BJ (cell line): ENCODE data around the gene BCAN. TPM values are rescaled to one million over a fixed set of nuclear protein-coding genes. Genes with fewer than 3 reads are reported as not detected.
A peak's percentile ranks its signal among the peaks of the same experiment; 100 is the strongest.

ENCODE experiments used
- CTCF ChIA-PET: fragments of 350-600 bp; formaldehyde crosslinking; extraction: SDS; loops from one replicate; lab custom pipeline; 2021; ENCODE audit warnings: antibody characterized with exemption, inconsistent platforms; lab: Yijun Ruan, JAX
- POLR2A ChIA-PET: fragments of 300-600 bp; sonication (Branson Sonifier 250); formaldehyde crosslinking; extraction: SDS; loops from one replicate; lab custom pipeline; 2021; ENCODE audit warnings: antibody characterized with exemption; lab: Charles Lee
- DNase-seq: peaks from one replicate; pipeline ENCODE4 v3.0.0-alpha.2; 2011; ENCODE audit warnings: low read depth
- H3K27me3 ChIP-seq: 2 replicates; pipeline ENCODE4 v1.6.0; 2011; ENCODE audit warnings: low read length; ENCODE audit not compliant: control insufficient read depth, insufficient read depth
- H3K36me3 ChIP-seq: 2 replicates; pipeline ENCODE4 v1.5.1; 2011; ENCODE audit warnings: low read length; ENCODE audit not compliant: control insufficient read depth, insufficient read depth
- H3K4me3 ChIP-seq: 2 replicates; pipeline ENCODE4 v1.5.1; 2011; ENCODE audit warnings: low read depth, mild to moderate bottlenecking, control low read depth, low read length
- CTCF ChIP-seq: IDR thresholded peaks from 2 replicates; pipeline ENCODE4 v1.5.1; 2011; ENCODE audit warnings: low read depth, mild to moderate bottlenecking, control low read depth, inconsistent platforms, low read length, moderate library complexity; ENCODE audit not compliant: insufficient read depth
- polyA plus RNA-seq: library from polyadenylated mRNA; depleted of rRNA; stranded (reverse); fragments of >200 nt; gene quantifications from 2 replicates; pipeline ENCODE4 v1.2.3, GENCODE V29; 2011

Gene BCAN
- polyA plus RNA-seq, 1 experiment: 0.02 TPM

- CTCF ChIA-PET: interaction anchor here (0.6 to 18.8 kb wide), 21 partner anchors 8 to 315 kb away, joined by 3 to 548 read pairs (median 4); partner anchors contain the start of genes BCAN, CRABP2, HAPLN2 and METTL25B
- no peak for DNase-seq
- no peak for TF ChIP-seq CTCF
- POLR2A ChIA-PET: no interaction called here
- Histone ChIP-seq H3K27me3 (peaks cover 18% of the 10 kb centered on the region), H3K36me3 (no peaks in the 10 kb centered on the region), H3K4me3 (no peak overlapping the region)
Observed at GRCh38 chr1:156659661-156659987, 17.7 kb downstream of the BCAN start.

- peak; percentile 85 for DNase-seq
- TF ChIP-seq CTCF: peak; percentile 100
- Histone ChIP-seq H3K36me3 (no peaks in the 10 kb centered on the region), H3K27me3 (peaks cover 18% of the 10 kb centered on the region), H3K4me3 (no peak overlapping the region)
- CTCF ChIA-PET: interaction anchor here (0.7 to 18.8 kb wide), 26 partner anchors 8 to 315 kb away, joined by 3 to 548 read pairs (median 5); partner anchors contain the start of genes BCAN, CRABP2, HAPLN2 and METTL25B
- POLR2A ChIA-PET: interaction anchor here (1.1 kb wide), 1 partner anchor 47 kb away, joined by 3 read pairs; no protein-coding TSS in a partner anchor
Observed at GRCh38 chr1:156659988-156660751, 18.3 kb downstream of the BCAN start.

- DNase-seq: no peak
- ChIA-PET POLR2A (interaction anchor here (1.1 kb wide), 2 partner anchors 17 to 46 kb away, joined by 3 read pairs; partner anchors contain the start of gene NES), CTCF (interaction anchor here (0.6 to 18.8 kb wide), 16 partner anchors 20 to 267 kb away, joined by 3 to 548 read pairs (median 6); partner anchors contain the start of genes CRABP2, HAPLN2, METTL25B and NES)
- TF ChIP-seq CTCF: no peak
- Histone ChIP-seq H3K36me3 (no peaks in the 10 kb centered on the region), H3K27me3 (peaks cover 15% of the 10 kb centered on the region), H3K4me3 (peak overlapping the region; percentile 22; the same call in 1 of the 2 replicates)
Observed at GRCh38 chr1:156660752-156661112, 18.8 kb downstream of the BCAN start.

GRCh38 chr1:156662005-156662799, 20.3 kb downstream of the BCAN start:
- Histone ChIP-seq H3K36me3 (no peaks in the 10 kb centered on the region), H3K27me3 (peaks cover under 1% of the 10 kb centered on the region; the same call in 1 of the 2 replicates), H3K4me3 (no peak overlapping the region)
- POLR2A ChIA-PET: interaction anchor here (0.6 to 0.9 kb wide), 2 partner anchors 13 to 14 kb away, joined by 4 read pairs; no protein-coding TSS in a partner anchor
- CTCF ChIA-PET: interaction anchor here (0.7 to 18.8 kb wide), 6 partner anchors 19 to 240 kb away, joined by 3 to 548 read pairs (median 20); partner anchors contain the start of genes HAPLN2, METTL25B, NES and NTRK1
- DNase-seq: no peak
- TF ChIP-seq CTCF: no peak

GRCh38 chr1:156662800-156663055, 20.8 kb downstream of the BCAN start:
- no peaks in the 10 kb centered on the region for H3K27me3 ChIP-seq
- TF ChIP-seq CTCF: no peak
- no peaks in the 10 kb centered on the region for H3K36me3 ChIP-seq
- POLR2A ChIA-PET: interaction anchor here (0.6 to 0.9 kb wide), 2 partner anchors 13 kb away, joined by 4 read pairs; no protein-coding TSS in a partner anchor
- CTCF ChIA-PET: interaction anchor here (2.3 to 18.8 kb wide), 4 partner anchors 18 to 198 kb away, joined by 9 to 548 read pairs (median 144); partner anchors contain the start of genes HAPLN2, METTL25B, NES and NTRK1
- no peak for DNase-seq
- H3K4me3 ChIP-seq: no peak overlapping the region
